ENCODE data around the gene MPHOSPH9. TPM values are rescaled to one million over a fixed set of nuclear protein-coding genes. Genes with fewer than 3 reads are reported as not detected.

The MPHOSPH9 gene
- total RNA-seq, 1 experiment from 2014 or later, result 44.9 TPM

DNA sequence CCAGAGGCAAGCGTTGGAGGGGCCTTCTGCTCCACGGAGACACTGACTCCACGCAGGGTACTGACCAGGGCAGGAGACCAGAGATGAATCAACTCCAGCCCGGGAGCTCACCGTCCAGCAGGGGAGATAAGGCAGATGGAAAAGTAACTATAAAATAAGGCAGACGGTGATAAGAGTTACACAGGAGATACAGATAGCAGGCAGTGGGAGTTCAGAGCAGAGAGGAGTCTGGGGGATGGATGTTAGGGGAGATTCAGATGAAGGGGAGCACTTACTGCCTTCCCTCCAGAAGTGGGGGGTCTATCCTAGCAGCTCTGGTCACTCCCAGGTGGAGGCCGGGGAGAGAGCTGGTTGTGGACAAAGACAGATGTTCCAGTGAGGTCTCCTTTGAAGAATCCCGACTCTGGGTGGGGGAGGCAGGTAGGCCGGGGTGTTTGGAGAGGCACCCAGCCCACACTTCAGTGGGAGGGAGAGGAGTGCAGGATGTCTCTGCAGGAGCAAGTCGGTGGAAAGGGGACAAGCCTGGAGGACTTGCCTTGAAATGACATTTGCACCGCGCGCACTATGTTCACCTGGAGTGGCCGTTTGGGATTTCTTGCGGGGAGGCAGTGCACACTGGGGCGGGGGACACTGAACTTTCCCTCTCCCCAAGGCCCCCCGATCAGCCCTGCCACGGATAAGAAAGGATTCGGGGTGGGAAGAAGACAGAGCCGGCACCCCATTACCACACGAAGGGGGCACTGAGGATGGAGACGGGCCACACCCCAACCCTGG is 83.3 kb downstream of the MPHOSPH9 start:
- TSS peak; percentile 39 for BruUV-seq (replicated peaks)

More for the DNA sequence above, 83.3 kb downstream of the MPHOSPH9 start:
- ChIA-PET POLR2A (no interaction called here), RAD21 (ENCODE audit: low non-redundant PET in 1 of 2, low total read pairs in 2 of 2, uncharacterized antibody in 2 of 2, unreplicated experiment in 2 of 2) (no interaction called here), CTCF (no interaction called here)
- TF ChIP-seq ZFX (IDR thresholded peaks at IDR 0.05) (no peak), EZH2phosphoT487 (IDR thresholded peaks at IDR 0.05; ENCODE audit: borderline replicate concordance) (no peak), YY1 (IDR thresholded peaks at IDR 0.05; ENCODE audit: extremely low read depth, insufficient replicate concordance, low read depth, low read length) (no peak), POLR2A (IDR thresholded peaks at IDR 0.05; ENCODE audit: borderline replicate concordance, extremely low read depth, insufficient read depth, insufficient read length) (no peak), TCF7L2 (IDR thresholded peaks at IDR 0.05; ENCODE audit: borderline replicate concordance, extremely low read depth, insufficient read depth, insufficient read length) (no peak), EGR1 (IDR thresholded peaks at IDR 0.05; ENCODE audit: low read depth) (no peak), EZH2 (IDR thresholded peaks at IDR 0.05) (no peak), CEBPB (IDR thresholded peaks at IDR 0.05; ENCODE audit: low read depth) (no peak), SRF (IDR thresholded peaks at IDR 0.05; ENCODE audit: low read depth) (no peak), POLR2AphosphoS5 (IDR thresholded peaks at IDR 0.05; ENCODE audit: low read depth, low read length) (no peak)
- TF ChIP-seq, protein P1, sequence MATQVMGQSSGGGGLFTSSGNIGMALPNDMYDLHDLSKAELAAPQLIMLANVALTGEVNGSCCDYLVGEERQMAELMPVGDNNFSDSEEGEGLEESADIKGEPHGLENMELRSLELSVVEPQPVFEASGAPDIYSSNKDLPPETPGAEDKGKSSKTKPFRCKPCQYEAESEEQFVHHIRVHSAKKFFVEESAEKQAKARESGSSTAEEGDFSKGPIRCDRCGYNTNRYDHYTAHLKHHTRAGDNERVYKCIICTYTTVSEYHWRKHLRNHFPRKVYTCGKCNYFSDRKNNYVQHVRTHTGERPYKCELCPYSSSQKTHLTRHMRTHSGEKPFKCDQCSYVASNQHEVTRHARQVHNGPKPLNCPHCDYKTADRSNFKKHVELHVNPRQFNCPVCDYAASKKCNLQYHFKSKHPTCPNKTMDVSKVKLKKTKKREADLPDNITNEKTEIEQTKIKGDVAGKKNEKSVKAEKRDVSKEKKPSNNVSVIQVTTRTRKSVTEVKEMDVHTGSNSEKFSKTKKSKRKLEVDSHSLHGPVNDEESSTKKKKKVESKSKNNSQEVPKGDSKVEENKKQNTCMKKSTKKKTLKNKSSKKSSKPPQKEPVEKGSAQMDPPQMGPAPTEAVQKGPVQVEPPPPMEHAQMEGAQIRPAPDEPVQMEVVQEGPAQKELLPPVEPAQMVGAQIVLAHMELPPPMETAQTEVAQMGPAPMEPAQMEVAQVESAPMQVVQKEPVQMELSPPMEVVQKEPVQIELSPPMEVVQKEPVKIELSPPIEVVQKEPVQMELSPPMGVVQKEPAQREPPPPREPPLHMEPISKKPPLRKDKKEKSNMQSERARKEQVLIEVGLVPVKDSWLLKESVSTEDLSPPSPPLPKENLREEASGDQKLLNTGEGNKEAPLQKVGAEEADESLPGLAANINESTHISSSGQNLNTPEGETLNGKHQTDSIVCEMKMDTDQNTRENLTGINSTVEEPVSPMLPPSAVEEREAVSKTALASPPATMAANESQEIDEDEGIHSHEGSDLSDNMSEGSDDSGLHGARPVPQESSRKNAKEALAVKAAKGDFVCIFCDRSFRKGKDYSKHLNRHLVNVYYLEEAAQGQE (IDR thresholded peaks at IDR 0.05; ENCODE audit: low read depth), result no peak
- TF ChIP-seq, protein P2, sequence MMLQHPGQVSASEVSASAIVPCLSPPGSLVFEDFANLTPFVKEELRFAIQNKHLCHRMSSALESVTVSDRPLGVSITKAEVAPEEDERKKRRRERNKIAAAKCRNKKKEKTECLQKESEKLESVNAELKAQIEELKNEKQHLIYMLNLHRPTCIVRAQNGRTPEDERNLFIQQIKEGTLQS (IDR thresholded peaks at IDR 0.05), result no peak
- TF ChIP-seq, protein P3, sequence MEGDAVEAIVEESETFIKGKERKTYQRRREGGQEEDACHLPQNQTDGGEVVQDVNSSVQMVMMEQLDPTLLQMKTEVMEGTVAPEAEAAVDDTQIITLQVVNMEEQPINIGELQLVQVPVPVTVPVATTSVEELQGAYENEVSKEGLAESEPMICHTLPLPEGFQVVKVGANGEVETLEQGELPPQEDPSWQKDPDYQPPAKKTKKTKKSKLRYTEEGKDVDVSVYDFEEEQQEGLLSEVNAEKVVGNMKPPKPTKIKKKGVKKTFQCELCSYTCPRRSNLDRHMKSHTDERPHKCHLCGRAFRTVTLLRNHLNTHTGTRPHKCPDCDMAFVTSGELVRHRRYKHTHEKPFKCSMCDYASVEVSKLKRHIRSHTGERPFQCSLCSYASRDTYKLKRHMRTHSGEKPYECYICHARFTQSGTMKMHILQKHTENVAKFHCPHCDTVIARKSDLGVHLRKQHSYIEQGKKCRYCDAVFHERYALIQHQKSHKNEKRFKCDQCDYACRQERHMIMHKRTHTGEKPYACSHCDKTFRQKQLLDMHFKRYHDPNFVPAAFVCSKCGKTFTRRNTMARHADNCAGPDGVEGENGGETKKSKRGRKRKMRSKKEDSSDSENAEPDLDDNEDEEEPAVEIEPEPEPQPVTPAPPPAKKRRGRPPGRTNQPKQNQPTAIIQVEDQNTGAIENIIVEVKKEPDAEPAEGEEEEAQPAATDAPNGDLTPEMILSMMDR (IDR thresholded peaks at IDR 0.05 in 2 of 3, conservative IDR thresholded peaks at IDR 0.05 in 1 of 3; ENCODE audit: borderline replicate concordance in 1 of 3, insufficient read depth in 1 of 3, low read depth in 2 of 3, low read length in 2 of 3), result no peak
- peak overlapping the region; percentile 64 to 72 for H3K4me3 ChIP-seq (replicated peaks in 1 of 2; ENCODE audit: low read depth in 1 of 2, low read length in 2 of 2)
- H4K20me1 ChIP-seq (ENCODE audit: insufficient read depth), result no peaks in the 10 kb centered on the region
- peak overlapping the region; percentile 78 for H3K9ac ChIP-seq (ENCODE audit: low read length)
- no peak overlapping the region for H2AFZ ChIP-seq (ENCODE audit: low read depth, low read length, poor library complexity, severe bottlenecking)
- H3K4me1 ChIP-seq (ENCODE audit: control insufficient read depth in 1 of 2, insufficient read depth in 2 of 2, low read length in 2 of 2), result peaks cover 8 to 25% of the 10 kb centered on the region in 2 experiments; a peak in 3 of 4 replicates
- H3K27me3 ChIP-seq (ENCODE audit: insufficient read depth, low read length), result no peaks in the 10 kb centered on the region
- ATAC-seq, result no peak
- intact Hi-C loops (cut with micrococcal nuclease), result loop anchor here (5.0 to 10.0 kb wide), 2 partner anchors 107 to 175 kb away; partner anchors contain the start of gene OGFOD2
- H3K9me3 ChIP-seq (ENCODE audit: control insufficient read depth in 1 of 2, insufficient read depth in 1 of 2, low read depth in 1 of 2, low read length in 2 of 2), result no peaks in the 10 kb centered on the region
- 0 out of 4 replicates have a peak, but pooled peaks cover 0 to 3% of the 10 kb centered on the region in 2 experiments for H3K36me3 ChIP-seq (ENCODE audit: control insufficient read depth in 1 of 2, insufficient read depth in 2 of 2, low read length in 2 of 2)
- no peak for DNase-seq (ENCODE audit: low read depth, low spot score)
- H3K27ac ChIP-seq (ENCODE audit: low read depth, low read length), result peak overlapping the region; percentile 66; the same call in 1 of the 2 replicates
- no peaks in the 10 kb centered on the region for H3K9me2 ChIP-seq (ENCODE audit: insufficient read depth)
- H3K4me2 ChIP-seq (ENCODE audit: low read length), result peak overlapping the region; percentile 84
- H3K79me2 ChIP-seq (ENCODE audit: insufficient read depth, low read length), result peaks cover 28% of the 10 kb centered on the region

Measured in HCT116 (cell line).